Bronchus fibroblast of lung (primary cell): Measurements from ENCODE around the gene ABCC10. TPM values are rescaled to one million over a fixed set of nuclear protein-coding genes. Genes with fewer than 3 reads are reported as not detected.

Experiments
- total RNA-seq: library from RNA; depleted of rRNA; stranded (reverse); fragments of >200 nt; gene quantifications from 2 replicates; pipeline ENCODE4 v1.2.3, GENCODE V29; 2015

ABCC10 gene, protein sequence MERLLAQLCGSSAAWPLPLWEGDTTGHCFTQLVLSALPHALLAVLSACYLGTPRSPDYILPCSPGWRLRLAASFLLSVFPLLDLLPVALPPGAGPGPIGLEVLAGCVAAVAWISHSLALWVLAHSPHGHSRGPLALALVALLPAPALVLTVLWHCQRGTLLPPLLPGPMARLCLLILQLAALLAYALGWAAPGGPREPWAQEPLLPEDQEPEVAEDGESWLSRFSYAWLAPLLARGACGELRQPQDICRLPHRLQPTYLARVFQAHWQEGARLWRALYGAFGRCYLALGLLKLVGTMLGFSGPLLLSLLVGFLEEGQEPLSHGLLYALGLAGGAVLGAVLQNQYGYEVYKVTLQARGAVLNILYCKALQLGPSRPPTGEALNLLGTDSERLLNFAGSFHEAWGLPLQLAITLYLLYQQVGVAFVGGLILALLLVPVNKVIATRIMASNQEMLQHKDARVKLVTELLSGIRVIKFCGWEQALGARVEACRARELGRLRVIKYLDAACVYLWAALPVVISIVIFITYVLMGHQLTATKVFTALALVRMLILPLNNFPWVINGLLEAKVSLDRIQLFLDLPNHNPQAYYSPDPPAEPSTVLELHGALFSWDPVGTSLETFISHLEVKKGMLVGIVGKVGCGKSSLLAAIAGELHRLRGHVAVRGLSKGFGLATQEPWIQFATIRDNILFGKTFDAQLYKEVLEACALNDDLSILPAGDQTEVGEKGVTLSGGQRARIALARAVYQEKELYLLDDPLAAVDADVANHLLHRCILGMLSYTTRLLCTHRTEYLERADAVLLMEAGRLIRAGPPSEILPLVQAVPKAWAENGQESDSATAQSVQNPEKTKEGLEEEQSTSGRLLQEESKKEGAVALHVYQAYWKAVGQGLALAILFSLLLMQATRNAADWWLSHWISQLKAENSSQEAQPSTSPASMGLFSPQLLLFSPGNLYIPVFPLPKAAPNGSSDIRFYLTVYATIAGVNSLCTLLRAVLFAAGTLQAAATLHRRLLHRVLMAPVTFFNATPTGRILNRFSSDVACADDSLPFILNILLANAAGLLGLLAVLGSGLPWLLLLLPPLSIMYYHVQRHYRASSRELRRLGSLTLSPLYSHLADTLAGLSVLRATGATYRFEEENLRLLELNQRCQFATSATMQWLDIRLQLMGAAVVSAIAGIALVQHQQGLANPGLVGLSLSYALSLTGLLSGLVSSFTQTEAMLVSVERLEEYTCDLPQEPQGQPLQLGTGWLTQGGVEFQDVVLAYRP (N-terminal part only)
- total RNA-seq, result 14.1 and 20.8 TPM in 2 replicates

DNA sequence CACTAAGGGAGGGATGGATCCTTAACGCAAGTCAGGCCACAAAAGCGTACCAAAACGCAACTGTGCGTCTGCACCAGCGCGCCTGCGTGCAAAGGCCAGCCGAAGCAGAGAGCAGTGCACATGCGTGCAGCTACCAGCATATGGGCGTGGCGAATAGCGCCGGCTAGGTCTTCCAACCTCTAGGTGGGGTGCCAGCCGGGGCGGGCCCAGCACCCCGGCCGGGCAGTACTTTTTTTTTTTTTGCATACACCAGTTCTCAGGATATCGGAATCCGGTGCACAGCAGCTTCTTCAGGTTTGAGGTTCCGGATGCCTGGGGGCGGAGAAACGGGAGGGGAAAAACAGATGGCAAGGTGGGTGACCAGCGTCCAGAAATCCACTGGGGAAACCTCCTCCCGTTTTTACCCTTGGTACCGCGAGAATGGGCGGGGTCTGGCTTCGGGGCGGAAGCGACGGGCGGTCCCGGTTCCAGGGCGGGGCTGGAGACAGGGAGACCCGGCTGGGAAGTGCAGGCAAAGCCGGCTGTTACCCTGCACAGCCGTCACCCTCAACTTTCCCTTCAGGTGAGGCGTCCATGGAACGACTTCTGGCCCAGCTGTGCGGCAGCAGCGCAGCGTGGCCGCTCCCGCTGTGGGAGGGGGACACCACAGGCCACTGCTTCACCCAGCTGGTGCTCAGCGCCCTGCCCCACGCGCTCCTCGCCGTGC is at the start of gene ABCC10:
Gene ABCC10, plus strand, starts transcription at position 136 of the 706 bp plus-strand sequence. Its CDS starts 438 bp downstream, at position 574.

DNA sequence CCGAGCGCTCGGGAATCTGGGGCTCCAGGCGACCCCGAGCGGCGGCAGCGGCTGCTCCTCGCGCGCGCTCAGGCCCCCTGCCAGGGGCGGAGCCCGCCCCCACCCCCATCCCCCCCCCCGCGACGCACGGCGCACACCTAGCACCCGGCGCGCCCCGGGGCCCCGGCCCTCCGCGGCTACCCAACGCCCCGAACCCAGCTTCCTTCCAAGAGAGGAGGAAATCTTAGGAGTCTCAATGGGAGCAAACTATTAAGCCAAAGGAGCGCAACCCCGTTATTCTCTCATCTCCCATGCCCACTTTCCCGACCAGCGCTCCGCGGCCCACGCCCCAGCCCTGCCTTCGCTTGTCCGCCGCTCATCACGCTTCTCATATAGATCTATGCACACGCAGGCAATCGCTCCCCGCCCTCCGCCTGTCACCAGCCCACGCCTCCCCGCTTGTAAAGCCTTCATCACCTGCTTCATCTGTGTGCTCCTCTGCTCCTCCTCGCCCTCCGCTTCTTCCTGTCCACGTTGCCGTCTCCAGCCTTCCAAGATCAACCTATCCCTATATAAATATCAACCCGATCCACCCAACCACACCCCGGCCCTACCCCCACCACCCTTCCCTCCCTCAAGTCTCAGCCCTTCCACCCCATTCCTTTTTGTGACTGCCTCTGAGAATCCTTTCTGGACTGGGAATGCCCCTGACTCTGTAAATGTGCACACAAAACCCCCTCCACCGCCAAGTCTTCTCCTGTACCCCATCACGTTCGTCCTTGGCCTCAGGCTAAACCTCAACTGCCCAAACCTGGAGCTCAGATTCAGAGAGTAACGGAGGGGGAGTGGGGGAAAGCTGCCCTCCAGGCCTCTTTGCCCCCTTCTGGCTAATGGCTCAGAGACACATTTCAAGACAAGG is 28.4 kb downstream of the ABCC10 start, which contains the start of gene DLK2:
Gene DLK2, minus strand, starts transcription at position 18 of the 898 bp plus-strand sequence. CDS start 723 bp downstream, outside the sequence.

DNA sequence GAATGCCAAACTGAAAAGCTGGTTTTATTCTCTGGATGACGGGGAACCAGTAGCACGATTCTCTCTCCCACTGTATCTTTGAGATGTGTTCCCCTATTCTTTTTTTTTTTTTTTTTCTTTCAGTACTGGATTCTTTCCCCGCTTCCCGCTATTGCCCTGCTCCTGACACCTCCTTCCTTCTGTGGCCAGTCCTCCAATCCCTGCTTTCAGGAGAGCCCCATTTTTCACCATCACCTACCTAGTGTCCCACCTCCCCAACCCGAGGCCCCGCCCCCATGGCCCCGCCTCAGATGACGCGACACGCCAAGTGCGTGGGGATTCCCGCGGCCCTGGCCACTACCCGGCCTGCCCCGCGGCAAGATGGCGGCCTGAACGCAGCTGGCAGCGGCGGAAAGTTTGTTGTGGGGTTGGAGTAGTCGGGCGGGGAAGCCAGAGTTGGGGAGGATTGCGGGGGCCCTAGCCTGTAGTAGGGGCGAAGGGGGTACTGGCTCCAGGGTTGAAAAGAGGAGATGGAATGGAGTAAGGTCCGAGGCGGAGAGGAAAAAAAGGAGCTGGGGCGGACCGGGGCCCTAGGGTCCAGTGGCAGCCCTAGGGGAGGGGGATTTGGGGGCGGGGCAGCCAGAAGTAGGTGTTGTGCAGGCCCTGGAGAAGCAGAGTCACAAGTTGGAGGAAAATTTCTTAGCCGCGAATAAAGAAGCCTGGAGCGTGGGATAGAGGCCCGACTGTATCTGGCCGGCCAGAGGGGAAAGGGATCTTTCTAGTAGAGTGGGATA is 50.1 kb downstream of the ABCC10 start, which contains the start of gene TJAP1:
Gene TJAP1, plus strand, starts transcription at position 336 of the 773 bp plus-strand sequence. CDS start 21,432 bp downstream, outside the sequence.

Other genes with a start within 250 kb of the ABCC10 start
- 17.4 and 22.9 TPM in 2 replicates for gene CUL9, start 245.3 kb upstream of the ABCC10 start, total RNA-seq
- gene DNPH1, start 198.1 kb upstream of the ABCC10 start, total RNA-seq, result 70.2 and 74.8 TPM in 2 replicates
- under 0.01 TPM in 1 of 2 replicates, not detected in the other for gene TTBK1, start 184.1 kb upstream of the ABCC10 start, total RNA-seq
- not detected in 2 replicates for gene SLC22A7, start 129.3 kb upstream of the ABCC10 start, total RNA-seq
- gene CRIP3, start 118.7 kb upstream of the ABCC10 start, total RNA-seq, result not detected in 2 replicates
- 5.4 and 6.2 TPM in 2 replicates for gene ZNF318, start 57.9 kb upstream of the ABCC10 start, total RNA-seq
- gene DLK2, start 28.0 kb downstream of the ABCC10 start, total RNA-seq, result 1.0 and 1.5 TPM in 2 replicates
- 18.5 and 20.4 TPM in 2 replicates for gene TJAP1, start 50.0 kb downstream of the ABCC10 start, total RNA-seq
- under 0.01 and 0.15 TPM in 2 replicates for gene LRRC73, start 82.8 kb downstream of the ABCC10 start, total RNA-seq
- 110 and 117 TPM in 2 replicates for gene YIPF3, start 89.4 kb downstream of the ABCC10 start, total RNA-seq
- 24.2 and 27.9 TPM in 2 replicates for gene POLR1C, start 89.5 kb downstream of the ABCC10 start, total RNA-seq
- 15.2 and 15.5 TPM in 2 replicates for gene XPO5, start 148.5 kb downstream of the ABCC10 start, total RNA-seq
- gene POLH, start 148.6 kb downstream of the ABCC10 start, total RNA-seq, result 18.3 and 19.2 TPM in 2 replicates
- 49.9 and 50.6 TPM in 2 replicates for gene GTPBP2, start 201.7 kb downstream of the ABCC10 start, total RNA-seq
- 33.9 and 37.7 TPM in 2 replicates for gene MAD2L1BP, start 208.3 kb downstream of the ABCC10 start, total RNA-seq
- 0.67 and 0.74 TPM in 2 replicates for gene RSPH9, start 217.5 kb downstream of the ABCC10 start, total RNA-seq